GM21447 (cell line): ENCODE measurements around the gene COG6.

Source experiments
- ATAC-seq: cut with Tn5 transposase; IDR thresholded peaks from one replicate; pipeline ENCODE4 v1.9.1; 2021; ENCODE audit not compliant: unreplicated experiment

The COG6 gene

GRCh38 chr13:39767791-39768517, 112.5 kb downstream of the COG6 start:
- no peak for ATAC-seq

DNA sequence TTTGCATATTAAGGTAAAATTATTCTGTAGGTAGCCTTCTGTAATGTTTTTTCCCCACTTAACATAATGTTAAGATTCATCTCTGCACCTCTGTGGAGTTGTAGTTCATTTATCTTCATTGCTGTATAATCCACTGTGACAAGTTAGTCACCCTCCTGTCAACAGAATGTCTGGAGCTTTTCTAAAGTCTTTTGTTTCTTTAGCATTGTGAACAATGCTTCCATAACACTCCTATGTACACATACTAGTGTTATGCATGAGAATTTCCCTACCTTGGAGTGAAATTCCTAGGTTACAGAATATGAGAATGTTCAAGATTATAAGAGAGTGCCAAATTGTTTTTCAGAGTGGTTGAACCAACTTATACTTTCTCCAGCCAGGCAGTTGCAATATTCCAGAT, 113.5 kb downstream of the COG6 start:
- no peak for ATAC-seq

- ATAC-seq: no peak
These were observed 115.0 kb downstream of the COG6 start for GRCh38 chr13:39770221-39771090.

GRCh38 chr13:39773833-39774232, 118.4 kb downstream of the COG6 start:
- no peak for ATAC-seq

DNA sequence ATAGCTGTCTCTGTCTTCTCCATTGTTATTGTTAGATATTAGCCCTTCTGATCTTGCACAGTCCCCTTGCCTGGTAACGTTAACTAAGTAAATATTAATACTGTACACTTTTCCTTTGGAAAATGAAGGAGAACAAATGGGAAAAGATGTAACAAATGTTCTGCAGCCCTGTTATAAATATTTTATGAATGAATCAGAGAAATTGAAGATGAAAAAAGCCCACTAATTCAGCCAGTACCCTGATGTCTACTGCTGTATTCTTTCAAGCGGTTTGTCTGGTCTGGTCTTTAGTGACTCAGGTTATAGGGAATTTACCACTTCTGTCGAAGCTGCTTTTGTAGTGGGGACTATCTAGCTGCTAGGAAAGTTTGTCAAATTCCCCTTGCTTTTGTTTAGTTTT, 121.0 kb downstream of the COG6 start:
- no peak for ATAC-seq

GRCh38 chr13:39777021-39777420, 121.6 kb downstream of the COG6 start:
- ATAC-seq: no peak

DNA sequence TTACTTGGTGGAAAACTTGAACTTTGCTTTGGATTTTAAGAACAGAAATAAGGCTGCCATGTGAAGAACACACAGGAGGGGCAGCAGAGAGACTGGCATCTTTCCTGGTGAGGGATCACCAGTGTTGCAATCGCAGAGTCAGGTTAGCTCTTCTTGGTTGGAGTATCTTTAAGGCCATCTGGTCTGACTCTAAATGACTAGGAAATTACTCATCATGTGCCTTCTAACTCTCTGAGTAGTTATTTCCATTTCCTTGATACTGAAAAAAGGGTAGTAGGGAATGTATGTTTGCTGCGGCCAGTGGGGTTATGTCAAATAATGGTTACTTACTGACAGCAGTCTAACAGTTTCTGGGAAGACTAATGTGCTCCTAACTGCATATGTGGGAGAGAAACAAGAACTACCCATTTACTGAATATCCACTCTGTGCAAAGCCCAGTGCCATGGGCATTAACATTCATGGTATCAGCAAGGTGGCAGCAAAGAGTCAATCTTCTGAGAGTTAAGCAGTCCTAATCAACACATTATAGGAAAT, 122.1 kb downstream of the COG6 start:
- no peak for ATAC-seq

DNA sequence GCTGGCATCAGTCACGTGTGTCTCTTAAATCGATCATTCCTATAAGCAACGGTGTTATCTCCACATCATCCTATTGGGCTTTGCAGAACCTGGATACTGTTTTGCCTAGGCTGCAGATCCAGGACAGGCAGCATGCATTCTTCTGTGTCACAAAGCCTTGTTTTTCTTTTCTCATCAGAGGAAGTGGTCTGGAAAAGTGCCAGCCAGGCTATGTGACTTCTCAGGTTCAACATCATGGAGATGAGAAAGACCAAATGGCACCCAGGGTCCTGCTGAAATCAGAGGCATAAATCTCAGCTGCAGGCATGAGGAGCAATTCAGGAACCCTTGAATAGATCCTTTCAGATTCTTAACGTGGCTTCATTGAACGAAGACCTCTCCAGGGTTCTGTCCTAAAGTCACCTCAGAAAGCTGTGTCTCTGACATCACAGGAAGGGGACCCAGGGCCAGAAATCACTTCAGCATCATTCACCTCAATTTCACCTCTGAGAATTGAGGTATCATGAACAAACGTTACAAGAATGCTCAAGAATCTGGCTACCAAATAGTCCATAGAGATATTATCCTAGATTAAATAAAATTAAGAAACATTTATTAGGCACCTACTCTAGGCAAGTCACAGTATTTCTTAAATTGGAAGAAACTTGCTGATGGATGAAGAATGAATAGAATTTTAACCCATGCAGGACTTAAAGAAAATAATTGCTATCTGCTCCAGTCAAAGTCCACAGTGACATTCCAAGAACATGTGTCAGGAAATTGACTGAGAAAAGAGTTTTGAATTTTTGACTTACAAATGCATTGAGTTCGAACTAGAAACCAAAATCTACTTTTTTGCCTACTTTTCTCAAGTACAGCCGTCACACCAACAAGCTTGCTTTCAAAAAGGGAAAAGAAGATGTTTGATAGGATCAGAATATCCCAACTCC, 124.1 kb downstream of the COG6 start:
- no peak for ATAC-seq

GRCh38 chr13:39780711-39781110, 125.2 kb downstream of the COG6 start:
- ATAC-seq: no peak

DNA sequence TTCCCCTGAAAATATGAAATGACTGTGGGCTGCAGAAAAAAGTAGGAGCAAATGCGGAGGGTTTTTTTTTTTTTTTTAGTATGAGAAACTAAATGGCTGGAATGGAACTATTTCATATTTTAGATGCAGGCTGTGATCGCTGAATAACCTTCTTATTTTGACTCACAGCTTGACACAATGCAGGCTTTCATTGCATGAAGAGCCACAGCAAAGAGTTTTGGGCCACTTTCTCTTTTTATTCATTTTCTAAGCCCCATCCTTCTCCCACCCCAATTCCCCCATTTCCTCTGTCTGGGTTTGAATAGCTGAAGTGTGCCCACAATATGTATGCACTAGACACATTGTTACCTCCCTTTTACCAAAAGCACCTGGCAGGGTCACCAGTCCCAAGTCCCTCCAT, 125.9 kb downstream of the COG6 start:
- ATAC-seq: no peak

DNA sequence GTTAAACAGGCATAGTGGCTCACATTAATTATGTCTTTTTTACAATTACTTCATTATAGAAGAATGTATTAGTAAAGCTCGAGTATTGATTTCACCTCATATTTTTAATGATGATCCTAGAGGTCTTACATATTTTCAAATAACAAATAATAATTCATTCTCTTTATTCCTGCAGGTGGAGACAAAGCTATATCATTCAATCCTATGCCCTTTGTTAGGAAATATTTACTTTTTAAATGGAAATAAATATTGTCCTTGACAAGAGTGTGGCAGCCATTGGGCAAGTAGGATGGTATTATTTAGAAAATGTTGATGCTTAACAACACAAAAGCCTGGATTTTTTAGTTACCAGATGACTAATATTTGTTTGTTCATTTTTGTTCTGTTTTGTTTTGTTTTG, 127.6 kb downstream of the COG6 start:
- ATAC-seq: no peak

GRCh38 chr13:39784347-39784746, 128.9 kb downstream of the COG6 start:
- no peak for ATAC-seq

GRCh38 chr13:39786091-39786490, 130.6 kb downstream of the COG6 start:
- ATAC-seq: no peak

- ATAC-seq: no peak
These were observed 131.6 kb downstream of the COG6 start for GRCh38 chr13:39787086-39787487.

DNA sequence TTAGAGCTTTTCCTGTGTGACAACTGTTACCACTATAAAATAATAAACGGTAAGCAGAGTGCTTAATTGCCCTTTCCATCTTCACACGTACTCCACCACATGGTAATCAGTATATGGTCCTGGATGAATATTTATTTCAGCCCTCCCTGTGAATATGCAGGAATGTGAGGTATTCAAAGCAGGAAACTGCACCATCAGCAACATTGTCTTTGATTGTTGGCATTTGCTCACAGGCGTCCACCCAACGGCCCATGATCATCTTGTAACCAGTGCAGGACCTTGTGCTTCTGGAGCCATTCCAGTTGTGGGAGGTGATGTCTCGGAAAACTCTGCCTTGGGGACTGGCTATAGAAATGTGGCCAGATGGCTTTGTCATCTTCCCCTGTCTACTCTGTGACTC, 132.6 kb downstream of the COG6 start:
- no peak for ATAC-seq

DNA sequence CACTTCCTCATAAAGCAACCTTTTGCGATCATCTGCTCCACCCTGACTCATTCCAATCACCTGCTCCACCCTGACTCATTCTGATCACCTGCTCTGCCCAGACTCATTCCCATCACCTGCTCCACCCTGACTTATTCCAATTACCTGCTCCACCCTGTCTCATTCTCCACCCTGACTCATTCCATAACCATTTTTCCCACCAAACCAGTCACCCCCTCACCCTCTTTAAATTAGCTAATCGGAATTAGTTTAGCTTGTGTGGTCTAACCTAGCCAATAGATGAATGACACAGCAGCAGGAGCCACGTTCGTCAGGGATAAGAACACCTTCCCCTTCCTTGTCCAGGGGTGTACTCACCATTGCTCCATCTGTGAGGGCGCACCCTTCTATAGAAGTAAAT, 134.0 kb downstream of the COG6 start:
- ATAC-seq: no peak
